Astrocyte (in vitro differentiated cells and primary cell): Measurements from ENCODE around the gene RP2. TPM values are rescaled to one million over a fixed set of nuclear protein-coding genes. Genes with fewer than 3 reads are reported as not detected.
A peak's percentile ranks its signal among the peaks of the same experiment; 100 is the strongest.

ENCODE experiments used
- DNase-seq: peaks from one replicate; pipeline ENCODE4 v3.0.0-alpha.2; 2010; ENCODE audit warnings: low read depth
- FAIRE-seq: peaks from 2 replicates; lab custom pipeline; 2011; peaks lifted over from hg19 to GRCh38; lab: Jason Lieb, UNC
- H2AFZ ChIP-seq: 2 replicates; pipeline ENCODE4 v1.6.0; 2012; ENCODE audit warnings: low read depth, low read length, inconsistent platforms
- H3K27ac ChIP-seq: 2 replicates; pipeline ENCODE4 v1.5.1; 2011; ENCODE audit warnings: low read depth, low read length, inconsistent platforms
- H3K27me3 ChIP-seq: 2 replicates; pipeline ENCODE4 v1.6.0; 2011; ENCODE audit warnings: low read length, inconsistent platforms; ENCODE audit not compliant: insufficient read depth
- H3K36me3 ChIP-seq: 2 replicates; pipeline ENCODE4 v1.5.1; 2011; ENCODE audit warnings: low read length, inconsistent platforms; ENCODE audit not compliant: insufficient read depth
- H3K4me1 ChIP-seq: 2 replicates; pipeline ENCODE4 v1.5.1; 2011; ENCODE audit warnings: low read length, inconsistent platforms; ENCODE audit not compliant: insufficient read depth
- H3K4me2 ChIP-seq: 2 replicates; pipeline ENCODE4 v1.6.0; 2012; ENCODE audit warnings: low read length, inconsistent platforms
- H3K4me3 ChIP-seq: 2 replicates; pipeline ENCODE4 v1.5.1; 2011; ENCODE audit warnings: low read depth, mild to moderate bottlenecking, low read length, inconsistent platforms; ENCODE audit not compliant: insufficient read depth
- H3K79me2 ChIP-seq: 2 replicates; pipeline ENCODE4 v1.6.0; 2012; ENCODE audit warnings: mild to moderate bottlenecking, low read length, inconsistent platforms; ENCODE audit not compliant: insufficient read depth
- H3K9ac ChIP-seq: 2 replicates; pipeline ENCODE4 v1.6.0; 2012; ENCODE audit warnings: mild to moderate bottlenecking, low read length, inconsistent platforms
- H3K9me3 ChIP-seq: 2 replicates; pipeline ENCODE4 v1.5.1; 2012; ENCODE audit warnings: low read depth, mild to moderate bottlenecking, low read length, inconsistent platforms; ENCODE audit not compliant: insufficient read depth
- H4K20me1 ChIP-seq: 2 replicates; pipeline ENCODE4 v1.6.0; 2012; ENCODE audit warnings: low read length, inconsistent platforms; ENCODE audit not compliant: insufficient read depth
- H3K27ac Mint-ChIP-seq: one replicate; pipeline ENCODE4 v1.8.0; 2021; ENCODE audit warnings: mild to moderate bottlenecking, mixed read lengths; ENCODE audit not compliant: unreplicated experiment
- H3K27me3 Mint-ChIP-seq: one replicate; pipeline ENCODE4 v1.8.0; 2021; ENCODE audit warnings: low read depth, mixed read lengths; ENCODE audit not compliant: unreplicated experiment
- H3K36me3 Mint-ChIP-seq: one replicate; pipeline ENCODE4 v1.8.0; 2021; ENCODE audit warnings: low read depth, mixed read lengths; ENCODE audit not compliant: unreplicated experiment
- H3K4me1 Mint-ChIP-seq: one replicate; pipeline ENCODE4 v1.8.0; 2021; ENCODE audit warnings: low read depth, mixed read lengths; ENCODE audit not compliant: unreplicated experiment
- H3K4me3 Mint-ChIP-seq: one replicate; pipeline ENCODE4 v1.8.0; 2021; ENCODE audit warnings: mild to moderate bottlenecking, moderate library complexity, mixed read lengths; ENCODE audit not compliant: unreplicated experiment
- H3K9me3 Mint-ChIP-seq: one replicate; pipeline ENCODE4 v1.8.0; 2021; ENCODE audit warnings: mild to moderate bottlenecking, mixed read lengths; ENCODE audit not compliant: unreplicated experiment
- EZH2 ChIP-seq: IDR thresholded peaks from 2 replicates; pipeline ENCODE4 v1.6.1; 2012; ENCODE audit warnings: mild to moderate bottlenecking, low read length, inconsistent platforms; ENCODE audit not compliant: insufficient read depth
- total RNA-seq: library from RNA; stranded (reverse); gene quantifications from 2 replicates; pipeline ENCODE4 v1.2.1, GENCODE V29; 2021
- TF ChIP-seq, protein P1 (sequence below): IDR thresholded peaks from 2 replicates; pipeline ENCODE4 v1.5.1; 2011; ENCODE audit warnings: low read depth, mild to moderate bottlenecking, inconsistent platforms, low read length, moderate library complexity; ENCODE audit not compliant: insufficient read depth

Gene RP2
- total RNA-seq, 1 donor from 2014 or later, result 20.5 TPM

DNA sequence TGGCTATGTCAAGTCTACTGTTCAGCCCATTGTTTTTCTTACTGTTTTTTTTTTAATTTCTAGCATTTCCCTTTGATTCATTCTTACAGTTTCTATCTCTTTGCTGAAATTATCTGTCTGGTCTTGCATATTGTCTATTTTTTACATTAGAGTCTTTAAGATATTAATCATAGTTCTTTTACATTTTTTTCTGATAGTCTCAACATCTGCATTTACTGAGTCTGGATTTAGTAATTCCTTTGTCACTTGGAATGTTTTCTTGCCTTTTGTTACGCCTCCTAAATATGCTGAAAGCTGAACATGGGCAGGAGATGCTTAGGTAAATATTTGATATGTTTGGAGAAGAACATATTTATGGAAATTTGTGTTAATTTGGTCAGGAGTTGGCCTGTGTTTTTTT, 85.8 kb downstream of the RP2 start:
- peak; percentile 55 for FAIRE-seq

DNA sequence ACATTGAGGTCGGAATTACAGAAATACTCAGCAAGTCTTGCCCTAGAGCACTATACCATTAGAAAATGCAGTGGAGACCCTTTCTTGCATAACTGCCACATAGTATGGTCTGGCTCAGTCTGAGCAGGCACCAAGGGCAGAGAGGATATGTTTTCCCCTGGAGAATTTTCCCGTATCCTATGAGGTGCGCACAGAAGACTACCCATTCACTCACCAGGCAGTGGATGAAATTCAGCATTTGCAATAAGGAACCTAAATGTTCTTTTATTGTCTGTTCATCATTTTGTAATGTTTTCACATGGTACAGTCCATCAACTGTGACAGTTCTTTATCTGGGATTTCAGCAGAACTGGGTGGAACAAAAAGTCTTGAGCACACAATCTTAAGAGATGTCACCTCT, 90.9 kb downstream of the RP2 start:
- H3K27ac ChIP-seq, result no peak overlapping the region
- H3K4me1 ChIP-seq, result no peaks in the 10 kb centered on the region
- no peak overlapping the region for H3K9ac ChIP-seq
- H3K4me3 ChIP-seq, result no peak overlapping the region
- Mint-ChIP-seq H3K4me3 (no peak overlapping the region), H3K36me3 (no peaks in the 10 kb centered on the region), H3K4me1 (peaks cover 9% of the 10 kb centered on the region), H3K9me3 (no peaks in the 10 kb centered on the region), H3K27ac (no peak overlapping the region), H3K27me3 (no peaks in the 10 kb centered on the region)
- no peaks in the 10 kb centered on the region for H3K9me3 ChIP-seq
- FAIRE-seq (no peak), DNase-seq (no peak)
- no peaks in the 10 kb centered on the region for H3K79me2 ChIP-seq
- no peaks in the 10 kb centered on the region for H4K20me1 ChIP-seq
- no peaks in the 10 kb centered on the region for H3K27me3 ChIP-seq
- H2AFZ ChIP-seq, result no peak overlapping the region
- no peak overlapping the region for H3K4me2 ChIP-seq
- H3K36me3 ChIP-seq, result no peaks in the 10 kb centered on the region
- TF ChIP-seq, protein P1, sequence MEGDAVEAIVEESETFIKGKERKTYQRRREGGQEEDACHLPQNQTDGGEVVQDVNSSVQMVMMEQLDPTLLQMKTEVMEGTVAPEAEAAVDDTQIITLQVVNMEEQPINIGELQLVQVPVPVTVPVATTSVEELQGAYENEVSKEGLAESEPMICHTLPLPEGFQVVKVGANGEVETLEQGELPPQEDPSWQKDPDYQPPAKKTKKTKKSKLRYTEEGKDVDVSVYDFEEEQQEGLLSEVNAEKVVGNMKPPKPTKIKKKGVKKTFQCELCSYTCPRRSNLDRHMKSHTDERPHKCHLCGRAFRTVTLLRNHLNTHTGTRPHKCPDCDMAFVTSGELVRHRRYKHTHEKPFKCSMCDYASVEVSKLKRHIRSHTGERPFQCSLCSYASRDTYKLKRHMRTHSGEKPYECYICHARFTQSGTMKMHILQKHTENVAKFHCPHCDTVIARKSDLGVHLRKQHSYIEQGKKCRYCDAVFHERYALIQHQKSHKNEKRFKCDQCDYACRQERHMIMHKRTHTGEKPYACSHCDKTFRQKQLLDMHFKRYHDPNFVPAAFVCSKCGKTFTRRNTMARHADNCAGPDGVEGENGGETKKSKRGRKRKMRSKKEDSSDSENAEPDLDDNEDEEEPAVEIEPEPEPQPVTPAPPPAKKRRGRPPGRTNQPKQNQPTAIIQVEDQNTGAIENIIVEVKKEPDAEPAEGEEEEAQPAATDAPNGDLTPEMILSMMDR, result no peak
- TF ChIP-seq EZH2, result no peak

More for the DNA sequence above, 85.8 kb downstream of the RP2 start:
- H3K4me3 ChIP-seq, result no peak overlapping the region
- no peak overlapping the region for H3K4me3 Mint-ChIP-seq
- no peaks in the 10 kb centered on the region for H4K20me1 ChIP-seq
- H3K27me3 ChIP-seq, result no peaks in the 10 kb centered on the region
- H2AFZ ChIP-seq, result no peak overlapping the region
- DNase-seq, result no peak
- H3K36me3 Mint-ChIP-seq, result no peaks in the 10 kb centered on the region
- no peaks in the 10 kb centered on the region for H3K9me3 Mint-ChIP-seq
- H3K4me2 ChIP-seq, result peak overlapping the region; percentile 33
- no peaks in the 10 kb centered on the region for H3K4me1 ChIP-seq
- no peak for TF ChIP-seq EZH2
- TF ChIP-seq, protein P1, result no peak
- peaks cover 16% of the 10 kb centered on the region for H3K79me2 ChIP-seq
- H3K36me3 ChIP-seq, result no peaks in the 10 kb centered on the region
- no peaks in the 10 kb centered on the region for H3K4me1 Mint-ChIP-seq
- H3K27ac Mint-ChIP-seq, result no peak overlapping the region
- H3K9ac ChIP-seq, result no peak overlapping the region
- no peak overlapping the region for H3K27ac ChIP-seq
- no peaks in the 10 kb centered on the region for H3K9me3 ChIP-seq
- no peaks in the 10 kb centered on the region for H3K27me3 Mint-ChIP-seq

DNA sequence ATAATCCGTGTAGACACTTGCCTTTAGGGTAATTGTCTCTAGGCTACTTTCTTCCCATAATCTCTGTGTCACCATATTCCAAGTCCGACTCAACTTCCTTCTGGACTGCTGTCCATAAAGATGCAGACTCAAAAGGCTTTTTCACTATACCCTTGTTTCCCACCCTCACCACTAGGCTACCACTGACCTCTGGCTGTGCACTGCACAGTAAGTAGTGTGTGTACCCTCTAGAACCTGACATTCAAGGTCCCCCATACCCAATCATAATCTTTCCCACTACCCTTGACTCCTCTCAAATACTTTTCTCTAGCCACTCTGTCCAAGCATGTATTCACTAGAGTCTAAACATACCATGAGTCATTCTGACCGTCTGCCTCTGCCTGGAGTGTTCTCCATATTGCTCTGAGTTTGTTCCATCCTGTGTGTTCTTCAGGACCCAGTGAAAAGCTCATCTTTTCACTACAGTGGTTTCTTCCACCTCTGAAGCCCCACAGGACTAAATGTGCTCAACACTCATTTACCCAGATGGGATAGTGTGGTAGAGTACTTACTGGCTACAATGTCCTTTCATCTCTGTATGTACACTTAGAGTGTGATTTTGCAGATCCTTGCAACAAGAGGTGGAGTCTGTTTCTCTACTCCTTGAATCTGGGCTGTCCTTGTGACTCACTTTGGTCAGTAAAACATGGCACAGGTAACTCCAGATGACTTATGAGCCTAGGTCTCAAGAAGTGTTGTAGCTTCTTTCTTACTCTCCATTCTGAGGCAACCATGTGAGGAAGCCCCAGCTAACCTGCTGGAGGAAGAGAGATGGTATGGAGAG, 92.8 kb downstream of the RP2 start:
- FAIRE-seq (peak; percentile 94), DNase-seq (peak; percentile 46)
- Histone ChIP-seq H3K9ac (no peak overlapping the region), H3K36me3 (no peaks in the 10 kb centered on the region), H3K4me3 (no peak overlapping the region), H4K20me1 (no peaks in the 10 kb centered on the region), H3K4me1 (no peaks in the 10 kb centered on the region), H3K9me3 (no peaks in the 10 kb centered on the region), H3K79me2 (no peaks in the 10 kb centered on the region), H3K27me3 (no peaks in the 10 kb centered on the region), H3K27ac (no peak overlapping the region), H2AFZ (no peak overlapping the region), H3K4me2 (peak overlapping the region; percentile 4)
- H3K4me3 Mint-ChIP-seq, result no peak overlapping the region
- no peaks in the 10 kb centered on the region for H3K36me3 Mint-ChIP-seq
- TF ChIP-seq EZH2, result no peak
- TF ChIP-seq, protein P1, result no peak
- no peaks in the 10 kb centered on the region for H3K27me3 Mint-ChIP-seq
- H3K9me3 Mint-ChIP-seq, result no peaks in the 10 kb centered on the region
- H3K27ac Mint-ChIP-seq, result peak overlapping the region; percentile 64
- H3K4me1 Mint-ChIP-seq, result peaks cover 9% of the 10 kb centered on the region
